Inflammatory macrophage (primary cell): ENCODE data around the gene CPT1B.

Experiments
- DNase-seq, 2 donors: peaks; one replicate each; pipeline ENCODE4 v3.0.0-alpha.2; 2020 to 2022

The CPT1B gene

DNA sequence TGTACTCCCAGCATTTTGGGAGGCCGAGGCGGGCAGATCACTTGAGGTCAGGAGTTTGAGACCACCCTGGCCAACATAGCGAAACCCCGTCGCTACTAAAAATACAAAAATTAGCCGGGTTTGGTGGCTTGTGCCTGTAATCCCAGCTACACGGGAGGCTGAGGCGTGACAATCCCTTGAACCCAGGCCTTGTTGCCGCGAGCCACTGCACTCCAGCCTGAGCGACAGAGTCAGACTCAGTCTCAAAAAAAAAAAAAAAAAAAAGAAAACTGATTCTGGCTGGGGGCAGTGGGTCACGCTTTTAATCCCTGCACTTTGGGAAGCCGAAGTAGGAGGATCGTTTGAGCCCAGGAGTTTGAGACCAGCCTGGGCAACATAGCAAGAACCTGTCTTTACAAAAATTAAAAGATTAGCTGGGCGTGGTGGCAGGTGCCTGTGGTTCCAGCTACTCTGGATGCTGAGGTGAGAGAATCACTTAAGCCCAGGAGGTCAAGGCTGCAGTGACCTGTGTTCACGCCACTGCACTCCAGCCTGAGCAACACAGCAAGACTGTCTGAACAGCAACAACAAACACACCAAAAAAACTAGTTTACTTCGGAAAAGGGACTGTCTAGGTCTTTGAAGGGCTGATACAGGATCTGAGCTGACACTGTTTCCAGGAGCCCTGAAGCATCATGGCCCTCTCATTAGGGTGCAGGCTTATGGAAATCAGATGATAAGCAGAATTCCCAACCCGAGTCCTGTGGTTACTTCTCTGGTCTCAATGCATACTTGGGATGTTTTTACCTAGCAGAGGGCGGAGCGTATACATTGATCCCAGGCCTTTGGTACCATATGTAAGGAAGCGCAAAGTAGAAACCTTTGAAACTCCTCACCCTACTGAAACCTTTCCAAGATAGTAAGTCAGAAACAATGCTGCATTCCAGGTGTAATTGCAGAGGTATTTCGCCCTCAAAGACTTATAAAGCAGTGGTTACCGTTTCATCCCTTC lies 6.2 kb upstream of the CPT1B start:
- no peak for DNase-seq

DNA sequence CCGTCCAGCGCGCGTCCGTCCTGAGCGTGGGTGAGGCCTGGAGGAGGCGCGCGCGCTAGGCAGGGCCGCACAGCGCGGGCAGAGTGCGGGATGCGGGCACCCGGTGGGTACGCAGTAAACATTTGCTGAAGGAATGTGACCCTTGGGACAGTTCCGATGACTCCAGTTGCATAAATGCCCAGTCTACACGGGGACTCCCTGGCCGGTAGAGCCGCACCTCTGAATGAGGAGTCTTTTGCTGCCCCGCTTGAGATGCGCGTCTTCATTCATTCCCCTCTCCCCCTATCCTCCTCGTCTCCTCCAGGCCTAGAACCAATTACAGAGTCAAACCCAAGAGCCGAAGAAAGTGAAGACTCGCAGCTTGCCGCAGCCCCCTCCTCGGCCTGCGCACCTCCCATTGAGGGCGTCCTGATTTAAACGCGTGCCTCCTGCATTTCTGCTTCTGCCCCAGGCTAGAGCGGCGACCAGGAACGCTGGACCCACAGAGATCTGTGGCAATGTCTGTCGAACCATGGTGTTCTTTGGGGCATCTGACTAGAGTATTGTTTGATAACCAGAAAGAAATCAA lies 5.2 kb upstream of the CPT1B start:
- no peak for DNase-seq

DNA sequence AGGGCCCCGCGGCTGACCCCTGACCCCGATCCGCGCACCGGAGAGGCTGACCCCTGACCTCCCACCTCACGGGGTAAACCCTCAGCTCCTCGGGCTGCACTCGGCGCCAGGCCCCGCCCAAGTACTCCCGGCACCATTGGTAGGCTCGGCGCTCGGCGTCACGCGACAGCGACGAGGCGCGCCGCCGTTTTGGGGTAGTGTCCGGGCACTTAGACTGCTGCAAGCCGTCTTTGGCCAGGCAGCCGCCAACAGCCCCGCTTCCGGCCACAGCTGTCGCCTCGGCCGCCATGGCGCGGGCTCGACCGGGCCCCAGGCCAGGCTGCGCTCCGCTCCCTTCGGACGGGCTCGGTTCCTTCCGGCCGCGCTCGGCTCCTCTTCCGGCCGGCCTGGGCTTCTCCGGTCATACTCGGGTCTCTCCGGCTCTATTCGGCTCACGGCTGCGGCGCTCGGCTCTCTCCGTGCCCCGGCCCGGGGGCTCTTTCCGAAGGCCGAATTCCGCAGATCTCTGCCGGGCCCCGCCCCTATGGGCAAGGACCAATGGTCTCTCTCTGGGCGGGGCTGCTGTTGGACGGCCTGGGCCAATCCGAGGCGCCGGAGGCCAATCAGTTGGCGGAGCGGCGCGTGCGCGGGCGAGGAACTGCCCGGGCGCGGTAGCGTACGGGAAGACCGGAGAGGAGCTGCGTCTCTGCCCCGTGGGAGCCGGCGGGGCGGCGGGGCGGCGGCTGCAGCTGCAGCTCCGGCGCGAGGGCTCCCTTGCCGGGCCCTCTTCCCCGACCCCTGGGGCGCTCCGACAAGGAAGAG lies 4.5 kb upstream of the CPT1B start, which contains the start of gene CHKB:
CHKB (minus strand) TSS at position 357 of the 801 bp plus-strand sequence; CDS start at position 289, 68 bp downstream.
- peak; percentile 99 for DNase-seq

DNA sequence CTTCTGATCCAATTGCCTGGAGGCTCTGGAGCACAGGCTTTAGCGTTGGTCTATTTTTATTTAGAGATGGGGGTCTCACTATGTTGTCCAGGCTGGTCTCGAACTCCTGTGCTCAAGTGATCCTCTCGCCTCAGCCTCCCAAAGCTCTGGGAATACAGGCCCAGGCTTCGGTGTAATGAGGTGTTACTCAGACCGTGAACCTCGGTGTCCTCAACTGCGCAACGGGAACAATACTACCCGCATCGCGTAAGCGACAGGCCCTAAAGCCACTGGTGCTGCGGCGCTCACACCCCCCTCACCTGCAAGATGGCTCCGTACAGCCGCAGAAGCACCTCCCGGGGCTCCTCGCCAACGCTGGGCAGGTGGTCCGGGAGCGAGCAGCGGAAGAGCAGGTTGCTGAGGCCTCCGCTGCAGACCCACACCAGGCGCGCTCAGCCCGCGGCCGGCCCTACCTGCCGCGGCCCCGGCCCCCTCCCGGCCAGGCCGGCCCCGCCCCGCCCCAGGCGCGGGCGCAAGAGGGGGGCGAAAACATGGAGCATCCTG lies 3.8 kb upstream of the CPT1B start:
- peak in 1 of 2 donors; percentile 19 for DNase-seq

DNA sequence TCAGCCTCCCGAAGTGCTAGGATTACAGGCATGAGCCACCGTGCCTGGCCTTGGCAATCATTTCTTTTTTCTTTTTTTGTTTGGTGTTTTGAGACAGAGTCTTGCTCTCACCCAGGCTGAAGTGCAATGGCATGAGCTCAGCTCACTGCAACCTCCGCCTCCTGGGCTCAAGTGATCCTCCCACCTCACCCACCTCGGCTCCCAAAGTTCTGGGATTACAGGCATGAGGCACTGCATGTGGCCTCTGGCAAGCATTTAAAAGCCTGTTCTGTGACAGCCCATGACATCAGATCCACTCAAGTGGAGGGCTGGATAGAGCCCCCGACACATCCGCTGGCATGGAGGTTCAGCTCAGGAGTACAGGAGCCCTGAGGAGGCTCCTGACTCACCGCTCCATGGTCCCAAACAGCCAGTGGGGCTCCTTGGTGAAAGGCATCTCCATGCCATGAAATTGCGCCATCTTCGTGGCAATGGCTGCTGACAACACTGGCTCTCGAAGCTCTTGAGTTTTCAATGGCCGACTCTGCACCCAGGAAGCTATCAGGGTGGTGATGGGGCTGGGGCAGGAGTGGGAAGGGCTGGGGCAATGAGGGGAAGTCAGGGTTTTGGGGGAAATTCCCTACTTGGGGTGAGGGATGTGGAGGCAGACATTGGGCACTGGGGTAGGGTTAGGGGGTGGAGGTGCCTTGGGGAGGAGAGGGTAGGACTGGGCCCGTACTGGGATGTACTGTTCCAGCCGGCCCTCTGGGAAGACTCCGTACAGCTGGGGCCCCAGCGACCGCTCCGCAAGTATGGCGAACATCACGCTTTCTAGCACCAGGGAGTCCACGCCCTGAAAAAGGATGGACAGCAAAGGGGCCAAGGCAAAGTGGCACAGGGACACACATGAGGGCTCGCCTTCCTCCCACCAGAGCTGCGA lies 3.1 kb upstream of the CPT1B start:
- peak in 1 of 2 donors; percentile 30 for DNase-seq

DNA sequence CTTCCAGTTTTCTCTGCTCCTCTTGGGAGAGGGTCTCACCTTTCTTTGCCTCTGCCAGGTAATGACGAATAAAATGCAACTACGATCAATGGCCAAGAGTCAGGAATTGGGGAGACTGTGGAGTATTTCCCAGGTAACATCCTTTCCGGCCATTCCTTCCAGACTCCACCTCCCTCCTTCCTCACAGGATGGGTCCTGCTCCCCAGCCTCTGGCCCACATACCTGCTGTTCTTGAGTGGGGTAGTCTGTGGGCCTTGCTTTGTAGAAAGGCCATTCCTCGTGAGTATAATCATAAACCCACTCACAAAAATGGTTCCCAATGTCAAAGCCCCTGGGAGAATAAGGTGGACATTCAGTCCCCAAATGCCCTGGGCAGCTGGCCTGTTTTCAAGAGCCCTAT lies 1.5 kb upstream of the CPT1B start:
- no peak for DNase-seq

DNA sequence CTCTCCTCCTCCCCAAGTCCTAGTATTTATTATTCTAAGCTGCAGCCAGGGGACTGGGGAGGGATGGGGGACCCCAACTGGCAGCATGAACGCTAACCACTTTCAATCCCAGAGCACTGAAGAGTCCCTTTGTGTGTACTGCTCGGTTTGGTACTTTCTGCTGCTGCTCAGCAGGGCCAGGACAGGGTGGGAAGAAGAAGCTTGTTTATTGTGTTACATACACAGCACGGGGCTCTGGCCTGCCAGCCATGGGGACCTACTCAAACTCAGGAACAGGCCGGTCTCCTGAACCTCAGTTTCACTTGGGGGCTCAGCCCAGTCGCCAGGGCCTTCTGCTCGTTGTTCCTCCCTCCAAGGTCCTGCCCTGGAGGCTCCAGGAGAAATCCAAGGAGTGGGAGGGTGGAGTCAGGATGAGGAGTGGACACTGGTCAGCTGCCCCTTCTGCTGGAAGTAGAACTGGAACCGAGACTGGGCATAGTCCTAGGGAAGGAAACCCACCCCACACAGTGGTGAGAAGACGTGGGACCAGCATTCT lies 616 bp upstream of the CPT1B start:
- DNase-seq = no peak

DNA sequence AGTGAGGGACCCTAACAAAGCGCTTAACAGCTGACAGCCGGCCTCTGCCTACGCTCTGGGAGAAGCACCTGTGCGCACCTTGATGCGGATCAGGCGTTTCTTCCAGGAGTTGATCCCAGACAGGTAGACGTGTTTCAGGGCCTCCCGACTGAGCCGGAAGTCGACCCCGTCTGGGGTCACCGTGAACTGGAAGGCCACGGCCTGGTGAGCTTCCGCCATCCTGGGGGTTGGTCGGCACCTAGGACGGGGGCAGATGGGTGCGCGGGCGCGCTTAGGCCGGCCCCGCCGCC lies 585 bp downstream of the CPT1B start:
- DNase-seq = no peak

DNA sequence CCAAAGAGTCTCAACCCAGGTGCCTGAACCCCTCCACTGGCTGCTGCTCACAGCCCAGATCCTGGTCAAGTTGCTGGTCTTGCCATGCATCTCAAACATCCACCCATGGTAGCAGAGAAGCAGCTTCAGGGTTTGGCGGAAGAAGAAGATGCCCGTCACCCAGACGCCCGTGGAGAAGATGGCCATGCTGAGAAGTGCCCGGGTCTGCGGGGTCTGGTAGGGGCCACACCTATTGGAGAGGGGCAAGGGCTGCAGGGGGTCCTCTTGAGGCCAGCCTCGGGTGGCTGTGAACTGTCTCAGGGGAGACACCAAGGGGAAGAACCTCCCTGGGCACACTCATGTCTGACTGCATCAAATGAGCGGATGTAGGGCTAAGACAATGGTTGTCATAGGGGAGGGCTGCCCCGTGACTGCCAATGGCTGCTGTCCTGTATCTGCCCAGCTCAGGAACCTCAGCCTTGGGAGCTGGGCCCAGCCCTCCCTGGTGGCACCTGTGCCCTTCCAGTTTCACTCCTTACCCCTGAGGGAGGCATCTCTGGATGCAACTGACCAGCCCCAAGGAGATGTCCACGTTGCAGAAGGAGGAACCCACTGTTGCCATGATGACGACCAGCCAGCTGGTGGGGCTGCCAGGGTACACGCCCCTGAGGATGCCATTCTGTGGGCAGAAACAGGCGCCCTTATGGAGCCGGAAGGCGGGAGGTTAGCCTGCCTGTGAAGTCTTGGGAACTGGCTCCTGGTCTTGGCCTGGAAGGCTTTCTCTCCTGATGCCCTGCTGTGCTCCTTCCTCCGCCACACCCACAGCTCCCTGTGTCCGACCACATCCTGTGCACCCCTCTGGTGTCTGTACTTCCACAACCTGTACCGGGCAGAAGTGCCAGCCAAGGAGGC lies 1.2 kb downstream of the CPT1B start:
- DNase-seq = peak in 1 of 2 donors; percentile 9

DNA sequence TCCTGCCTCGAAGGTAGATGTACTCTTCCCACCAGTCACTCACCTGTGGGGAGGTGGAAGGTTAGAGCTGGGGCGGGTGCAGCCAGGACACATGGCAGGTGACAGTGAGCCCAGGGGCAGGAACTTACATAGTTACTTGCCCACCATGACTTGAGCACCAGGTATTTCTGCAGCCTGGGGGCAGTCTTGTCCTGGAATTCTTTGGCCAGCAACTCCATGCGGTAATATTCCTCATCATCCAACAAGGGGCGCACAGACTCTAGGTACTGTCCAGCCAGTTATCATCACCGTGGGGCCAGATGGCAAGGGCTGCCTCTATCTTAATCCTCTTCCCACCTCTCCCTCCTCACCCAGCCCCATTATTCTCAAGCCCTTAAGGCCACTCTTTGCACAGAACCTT lies 2.2 kb downstream of the CPT1B start:
- DNase-seq = peak in 1 of 2 donors; percentile 27

DNA sequence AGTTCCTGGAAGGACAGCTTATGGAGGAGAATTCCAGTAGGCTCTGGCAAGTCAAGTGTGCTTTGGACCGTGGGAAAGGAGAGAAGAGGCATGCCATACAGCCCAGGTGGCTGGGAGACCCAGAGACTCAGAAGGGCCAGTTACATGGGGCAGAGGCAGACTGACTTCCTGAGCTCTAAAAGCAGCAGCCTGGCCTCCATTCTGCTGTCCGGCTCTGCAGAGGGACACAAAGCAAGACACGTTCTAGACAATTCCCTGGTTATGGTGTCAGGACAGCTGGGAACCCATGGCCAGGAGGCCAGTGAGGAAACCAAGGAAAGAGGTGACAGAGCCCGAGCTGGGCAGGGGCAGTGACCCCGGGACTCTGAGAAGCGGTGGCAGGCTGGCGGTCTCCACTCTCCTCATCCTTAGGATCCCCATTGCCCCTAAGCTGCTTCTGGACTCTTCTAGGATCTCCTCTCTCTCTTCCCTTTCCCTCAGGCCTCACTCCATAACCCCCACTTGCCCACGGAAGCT lies 2.7 kb downstream of the CPT1B start:
- no peak for DNase-seq

DNA sequence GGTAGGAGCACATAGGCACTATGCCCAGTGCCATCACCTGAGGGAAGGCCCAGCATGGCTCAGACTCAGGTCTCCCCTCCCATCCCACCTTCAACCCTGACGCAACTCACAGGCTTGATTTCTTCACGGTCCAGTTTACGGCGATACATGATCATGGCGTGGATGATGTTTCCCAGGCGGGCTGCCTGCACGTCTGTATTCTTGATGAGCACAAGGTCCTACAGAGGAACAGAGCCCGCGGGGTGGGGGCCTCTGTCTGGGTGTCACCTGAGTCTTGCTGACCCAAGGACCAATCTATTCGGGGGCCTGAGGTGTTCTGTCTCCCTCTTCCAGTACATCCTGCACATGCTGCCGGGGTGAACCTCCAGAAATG lies 3.9 kb downstream of the CPT1B start:
- DNase-seq = no peak

DNA sequence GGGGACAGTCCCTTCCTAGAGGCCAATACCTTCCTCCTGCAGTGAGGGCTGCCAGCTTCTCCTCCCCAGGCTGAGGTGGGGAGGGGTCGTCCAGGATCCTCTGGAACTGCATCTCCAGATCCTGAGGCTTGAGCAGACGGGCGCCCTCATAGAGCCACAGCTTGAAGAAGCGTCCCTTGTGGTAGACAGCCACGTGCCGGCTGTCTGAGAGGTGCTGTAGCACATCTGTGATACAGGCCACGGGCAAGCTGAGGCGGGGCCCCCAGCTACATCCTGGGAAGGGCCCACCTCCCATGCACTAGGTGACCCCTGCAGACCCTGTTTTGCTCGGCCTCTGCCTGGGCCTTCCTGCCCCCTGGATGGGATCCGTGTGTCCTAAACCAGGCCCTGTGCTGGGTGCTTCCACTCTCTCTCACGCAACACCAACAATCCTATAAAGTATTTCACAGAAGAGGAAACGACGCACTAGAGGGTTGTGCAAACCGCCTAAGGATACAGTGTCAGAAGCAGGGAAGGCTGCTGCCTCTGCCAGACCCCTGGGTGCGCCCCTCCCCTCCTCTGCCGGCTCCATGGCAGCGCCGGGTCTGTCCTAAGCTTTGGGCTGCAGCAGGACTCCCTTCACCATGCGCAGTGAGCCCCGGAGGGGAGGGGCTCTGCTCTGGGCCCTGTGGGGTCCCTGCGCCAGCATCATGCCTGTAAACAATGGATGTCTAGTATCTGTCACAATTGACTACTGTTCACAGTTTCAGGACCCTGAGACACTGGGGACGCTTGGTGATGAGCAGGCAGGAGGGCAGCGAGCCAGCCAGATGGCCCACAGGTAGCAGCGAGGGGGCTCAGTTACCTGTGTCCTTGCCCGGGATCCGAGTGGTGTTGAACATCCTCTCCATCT lies 4.5 kb downstream of the CPT1B start:
- DNase-seq = no peak

DNA sequence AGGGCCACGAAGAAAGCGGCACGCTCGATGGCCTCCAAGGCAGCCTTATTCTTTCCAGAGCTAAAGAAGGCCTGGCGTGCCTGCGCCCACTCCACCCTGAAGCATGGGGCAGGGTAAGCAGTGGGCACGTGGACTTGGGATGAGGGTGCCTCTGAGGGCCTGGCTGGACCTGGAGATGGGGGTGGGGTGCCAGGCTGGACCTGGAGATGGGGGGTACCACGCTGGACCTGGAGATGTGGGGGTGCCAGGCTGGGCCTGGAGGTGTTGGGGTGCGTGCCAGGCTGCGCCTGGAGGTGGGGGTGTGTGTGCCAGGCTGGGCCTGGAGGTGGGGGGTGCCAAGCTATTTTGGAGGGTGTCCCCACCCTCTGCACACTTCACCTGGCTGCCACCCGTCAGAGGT lies 5.3 kb downstream of the CPT1B start:
- no peak for DNase-seq

DNA sequence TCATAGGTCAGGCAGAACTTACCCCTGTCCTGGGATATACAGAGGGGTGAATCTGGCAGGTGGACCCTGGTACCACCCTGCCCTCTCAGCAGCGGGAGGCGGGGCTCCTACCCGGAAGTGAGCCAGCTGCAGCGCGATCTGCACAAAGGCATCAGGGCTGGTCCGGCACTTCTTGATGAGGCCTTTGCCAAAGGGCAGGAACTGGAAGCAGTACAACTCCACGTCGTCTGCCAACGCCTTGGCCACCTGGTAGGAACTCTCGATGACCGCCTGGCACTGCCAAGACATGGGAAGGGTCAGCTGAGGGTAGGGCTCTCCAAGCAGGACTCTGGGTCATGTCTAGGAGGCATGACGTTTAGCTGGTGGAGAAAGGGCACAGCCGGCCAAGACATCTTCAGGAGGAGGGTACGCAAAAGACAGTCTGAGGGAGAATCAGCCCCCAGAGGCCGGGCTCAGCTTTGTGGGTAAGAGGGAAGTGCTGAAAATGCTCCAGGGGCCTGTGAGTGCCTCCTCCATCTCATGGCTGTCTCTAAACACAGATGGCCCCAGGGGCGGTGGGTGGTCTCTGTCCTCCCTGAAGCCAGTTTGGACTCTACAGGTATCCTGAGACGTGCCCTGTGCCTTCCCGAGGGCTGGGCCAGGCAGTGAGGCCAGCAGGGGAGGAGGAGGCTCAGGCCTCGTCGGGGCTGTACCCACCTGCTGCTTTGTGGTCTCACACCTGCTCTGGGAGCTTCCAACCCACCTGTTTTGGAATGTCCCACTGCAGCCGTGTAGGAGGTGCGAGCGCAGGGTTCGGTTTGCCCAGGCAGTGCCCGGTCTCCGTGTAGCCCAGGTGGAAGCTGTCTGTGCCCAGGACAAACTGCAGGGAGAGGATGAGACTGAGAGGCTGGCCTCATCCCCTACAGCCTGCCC lies 6.7 kb downstream of the CPT1B start:
- DNase-seq = no peak

DNA sequence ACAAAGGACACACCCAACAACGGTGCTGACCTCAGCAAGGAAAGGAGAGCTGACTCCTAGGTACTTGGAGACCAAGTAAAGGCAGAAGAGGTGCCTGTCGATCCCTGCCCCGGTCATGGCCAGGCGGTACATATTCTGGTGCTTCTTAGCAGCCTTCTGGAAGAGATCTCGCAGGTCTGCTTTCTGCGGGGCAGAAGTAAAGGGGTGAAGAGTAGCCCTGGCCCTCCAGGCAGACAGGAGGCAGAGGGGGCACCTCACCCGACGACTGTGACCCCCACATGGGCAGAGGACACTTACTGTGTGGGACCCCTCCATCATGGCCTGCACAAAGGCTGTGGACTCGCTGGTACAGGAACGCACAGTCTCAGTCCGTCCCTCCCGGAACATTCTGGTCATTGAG lies 7.4 kb downstream of the CPT1B start:
- DNase-seq = no peak

DNA sequence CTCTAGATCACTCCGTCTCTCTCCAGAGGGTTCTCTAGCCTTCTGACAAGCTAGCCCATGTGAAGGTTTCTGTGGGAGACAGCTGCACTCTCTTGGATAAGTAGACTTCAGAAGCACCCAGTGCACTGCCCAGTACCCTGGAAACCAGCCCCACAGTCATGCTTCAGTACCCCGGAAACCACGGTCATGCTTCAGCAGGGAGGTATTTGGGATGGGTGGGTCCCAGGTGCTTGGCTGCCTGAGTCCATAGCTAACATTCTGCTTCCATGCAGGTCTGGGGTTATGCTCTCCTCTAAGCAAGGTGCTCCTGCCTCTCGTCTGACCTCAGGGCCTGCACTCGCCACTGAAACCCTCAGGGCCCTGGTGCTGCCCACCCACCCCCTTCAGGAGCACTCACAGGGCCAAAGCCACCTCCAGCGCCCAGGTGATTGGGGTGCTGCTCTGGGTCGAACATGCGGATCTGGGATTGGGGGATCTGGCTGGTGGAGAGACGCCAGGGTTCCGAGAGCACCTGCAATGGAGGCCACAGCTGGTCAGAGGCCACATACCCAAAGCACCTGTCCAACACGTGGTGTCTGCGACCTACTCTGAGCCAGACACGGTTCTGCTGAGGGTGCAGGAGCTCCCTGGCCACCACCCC lies 8.2 kb downstream of the CPT1B start:
- DNase-seq = no peak

DNA sequence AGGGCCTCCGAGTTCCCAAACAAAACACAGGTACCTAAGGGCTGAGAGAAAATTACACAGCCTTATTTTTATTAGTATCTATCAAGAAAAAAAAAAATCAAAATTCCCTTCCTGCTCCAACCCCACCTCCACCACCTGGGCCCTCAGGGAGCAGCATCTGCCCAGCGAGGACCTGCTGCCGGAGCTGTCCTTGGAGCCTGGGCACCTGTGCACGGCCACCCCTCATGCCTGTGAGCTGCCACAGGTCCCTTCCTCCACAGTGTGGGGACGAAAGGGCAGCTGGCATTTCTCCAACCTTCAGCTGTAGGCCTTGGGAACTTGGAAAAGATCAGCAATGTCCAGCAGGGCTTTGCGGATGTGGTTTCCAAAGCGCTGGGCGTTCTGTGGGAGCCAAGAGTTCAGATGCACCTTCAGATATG lies 9.2 kb downstream of the CPT1B start:
- DNase-seq = no peak
